NCI-H1436 (cell line): ENCODE data around the gene LY6G5B.

ENCODE experiments used
- DNase-seq: peaks from one replicate; lab custom pipeline; 2025; lab: John Stamatoyannopoulos, UW

LY6G5B gene

GRCh38 chr6:31715022-31715958 lies 45.5 kb downstream of the LY6G5B start, which contains the start of gene LY6G6D:
Gene LY6G6D (plus strand): TSS chr6:31715348. CDS start chr6:31715356, 8 bp downstream.
- DNase-seq: no peak

- DNase-seq: peak; percentile 55
These were observed 47.9 kb downstream of the LY6G5B start for GRCh38 chr6:31717499-31718222.

- DNase-seq: no peak
These were observed 48.5 kb downstream of the LY6G5B start for GRCh38 chr6:31718265-31718664.

- DNase-seq: no peak
These were observed 49.2 kb downstream of the LY6G5B start for GRCh38 chr6:31719001-31719400.

GRCh38 chr6:31720196-31720770 lies 50.5 kb downstream of the LY6G5B start:
- no peak for DNase-seq

GRCh38 chr6:31721351-31722020 lies 51.7 kb downstream of the LY6G5B start, which contains the start of gene LY6G6C:
Gene LY6G6C (minus strand): TSS chr6:31721746. CDS start chr6:31721679, 67 bp downstream.
- no peak for DNase-seq

GRCh38 chr6:31722173-31722572 lies 52.4 kb downstream of the LY6G5B start:
- no peak for DNase-seq
